G401.6 (cell line): Measurements from ENCODE around the gene CEP20.

Experiments
- FAIRE-seq: peaks from 2 replicates; lab custom pipeline; 2012; peaks lifted over from hg19 to GRCh38; lab: Jason Lieb, UNC

The CEP20 gene

GRCh38 chr16:15897834-15898254 is 9.4 kb upstream of the CEP20 start:
- no peak for FAIRE-seq

GRCh38 chr16:15897121-15897780 is 8.8 kb upstream of the CEP20 start:
- FAIRE-seq = no peak

GRCh38 chr16:15894571-15895374 is 6.4 kb upstream of the CEP20 start:
- no peak for FAIRE-seq

GRCh38 chr16:15891508-15891907 is 3.1 kb upstream of the CEP20 start:
- no peak for FAIRE-seq

GRCh38 chr16:15887283-15887682 is 1.1 kb downstream of the CEP20 start:
- no peak for FAIRE-seq

- no peak for FAIRE-seq
Observed at GRCh38 chr16:15886078-15886477, 2.3 kb downstream of the CEP20 start.

- FAIRE-seq = no peak
Observed at GRCh38 chr16:15885560-15886001, 2.8 kb downstream of the CEP20 start.

DNA sequence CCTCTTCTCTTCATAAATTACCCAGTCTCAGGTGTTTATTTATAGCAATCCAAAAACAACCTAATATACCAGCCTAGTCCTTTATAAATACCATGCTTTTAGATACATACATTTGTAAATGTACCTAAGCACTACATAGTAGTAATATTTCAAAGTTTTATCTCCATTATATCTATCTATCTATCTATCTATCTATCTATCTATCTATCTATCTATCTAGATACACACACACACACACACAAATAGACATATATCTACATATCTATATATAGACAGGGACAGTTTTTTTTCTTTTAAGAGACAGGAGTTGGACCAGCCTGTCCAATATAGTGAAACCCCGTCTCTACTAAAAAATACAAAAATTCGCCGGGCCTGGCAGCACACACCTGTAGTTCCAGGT is 5.8 kb downstream of the CEP20 start:
- no peak for FAIRE-seq

DNA sequence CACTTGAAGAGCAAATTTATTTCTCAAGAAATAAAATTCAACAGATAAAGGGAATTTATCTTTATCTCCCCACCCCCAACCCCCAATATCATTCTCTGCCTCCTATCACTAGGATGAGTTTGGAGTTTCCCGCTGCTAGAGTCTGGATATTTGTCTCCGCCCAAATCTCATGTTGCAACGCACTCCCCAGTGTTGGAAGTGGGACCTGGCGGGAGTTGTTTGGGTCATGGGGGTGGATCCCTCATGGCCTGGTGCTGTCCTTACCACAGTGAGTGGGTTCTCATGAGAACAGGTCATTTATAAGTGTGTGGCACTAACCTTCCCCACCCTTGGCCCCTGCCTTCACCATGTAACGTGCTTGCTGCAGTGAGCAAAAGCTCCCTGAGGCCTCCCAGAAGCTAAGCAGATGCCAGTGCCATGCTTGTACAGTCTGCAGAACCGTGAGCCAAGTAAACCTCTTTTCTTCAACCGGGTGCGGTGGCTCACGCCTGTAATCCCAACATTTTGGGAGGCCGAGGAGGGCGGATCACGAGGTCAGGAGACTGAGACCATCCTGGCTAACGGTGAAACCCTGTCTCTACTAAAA is 6.5 kb downstream of the CEP20 start:
- no peak for FAIRE-seq

DNA sequence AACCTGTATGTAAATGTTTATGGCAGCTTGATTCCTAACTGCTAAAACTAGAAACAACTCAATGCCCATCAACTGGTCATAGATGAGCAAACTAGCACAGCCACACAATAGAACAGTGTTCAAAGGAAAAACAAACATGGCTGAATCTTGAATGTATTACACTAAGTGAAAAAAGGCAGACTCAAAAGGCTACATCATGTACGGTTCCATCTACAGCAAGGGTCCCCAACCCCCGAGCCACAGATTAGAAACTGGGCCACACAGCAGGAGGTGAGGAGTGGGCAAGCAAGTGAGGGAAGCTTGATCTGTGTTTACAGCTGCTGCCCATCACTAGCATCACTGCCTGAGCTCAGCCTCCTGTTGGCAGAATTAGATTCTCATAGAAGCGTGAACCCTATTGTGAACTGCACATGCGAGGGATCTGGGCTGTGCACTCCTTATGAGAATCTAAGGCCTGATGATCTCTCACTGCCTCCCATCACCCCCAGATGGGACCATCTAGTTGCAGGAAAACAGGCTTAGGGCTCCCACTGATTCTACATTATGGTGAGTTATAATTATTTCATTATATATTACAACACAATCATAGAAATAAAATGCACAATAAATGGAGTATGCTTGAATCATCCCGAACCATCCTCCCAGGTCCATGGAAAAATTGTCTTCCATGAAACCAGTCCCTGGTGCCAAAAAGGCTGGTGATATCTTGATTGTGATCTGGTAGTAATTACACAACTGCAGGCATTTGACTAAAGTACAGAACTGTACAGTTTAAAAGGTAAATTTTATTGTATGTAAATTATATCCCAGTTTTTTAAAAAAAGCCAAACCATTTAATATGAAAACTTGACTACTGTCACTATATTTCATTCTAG is 7.7 kb downstream of the CEP20 start:
- no peak for FAIRE-seq

- FAIRE-seq = no peak
Observed at GRCh38 chr16:15879255-15879811, 9.1 kb downstream of the CEP20 start.

GRCh38 chr16:15876503-15876902 is 11.9 kb downstream of the CEP20 start:
- FAIRE-seq = no peak

GRCh38 chr16:15874745-15875314 is 13.6 kb downstream of the CEP20 start:
- FAIRE-seq = peak; percentile 90

GRCh38 chr16:15873737-15874136 is 14.7 kb downstream of the CEP20 start:
- FAIRE-seq = no peak

DNA sequence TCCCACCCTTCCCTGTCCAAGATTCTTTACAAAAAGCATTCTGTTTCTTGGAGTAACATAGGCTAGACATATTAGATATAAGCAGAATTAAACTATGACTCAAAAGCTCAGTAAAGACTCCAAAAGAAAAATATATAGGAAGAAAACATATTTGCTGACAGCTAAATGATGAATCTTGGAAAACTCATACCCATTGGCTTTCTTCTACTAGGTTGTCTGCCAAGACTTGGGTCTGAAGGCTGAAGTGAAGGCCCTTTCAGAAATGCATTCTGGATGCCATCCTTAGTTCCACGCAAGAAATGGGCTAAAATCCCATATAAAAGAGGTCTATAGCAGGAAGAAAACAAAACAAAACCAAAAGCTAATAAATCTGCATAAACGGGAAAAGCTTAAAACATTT is 15.1 kb downstream of the CEP20 start:
- no peak for FAIRE-seq

DNA sequence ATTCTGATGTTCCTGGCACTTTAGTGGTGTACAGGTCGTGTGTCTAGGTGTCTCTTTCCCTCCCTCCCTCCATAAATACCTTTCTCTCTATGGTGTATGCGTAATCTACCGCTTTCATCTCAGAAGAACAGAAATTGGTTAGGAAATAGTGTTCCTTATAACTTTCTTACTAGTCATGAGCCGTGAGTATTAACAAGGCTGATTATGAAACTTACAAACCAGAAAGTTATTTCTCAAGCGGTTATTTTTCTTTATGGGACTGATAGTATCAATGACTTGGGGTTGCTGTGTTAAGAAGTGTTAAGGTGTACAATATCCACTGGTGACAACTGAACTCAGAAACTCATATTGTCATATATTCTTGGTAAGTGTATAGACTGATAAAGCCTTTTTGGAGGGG is 18.4 kb downstream of the CEP20 start:
- no peak for FAIRE-seq

GRCh38 chr16:15866451-15866850 is 22.0 kb downstream of the CEP20 start:
- FAIRE-seq = no peak

- no peak for FAIRE-seq
Observed at GRCh38 chr16:15865742-15866141, 22.7 kb downstream of the CEP20 start.

GRCh38 chr16:15864939-15865338 is 23.5 kb downstream of the CEP20 start:
- FAIRE-seq = no peak

DNA sequence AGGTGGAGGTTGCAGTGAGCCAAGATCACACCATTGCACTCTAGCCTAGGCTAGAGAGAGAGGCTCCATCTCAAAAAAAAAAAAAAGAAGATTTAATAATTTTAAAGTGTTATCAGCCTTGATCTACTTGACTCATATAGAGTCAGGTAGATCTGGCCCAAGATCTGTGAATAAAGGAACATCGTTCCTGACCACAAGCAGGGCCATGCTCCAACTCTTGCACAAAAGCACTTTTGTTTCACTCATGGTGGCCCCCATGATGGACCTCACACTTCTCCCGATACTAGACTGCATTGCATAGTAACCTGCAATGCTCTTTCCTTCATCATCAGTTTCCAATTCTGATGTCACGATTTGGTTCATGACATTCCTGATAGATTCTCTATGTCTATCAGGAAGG is 26.4 kb downstream of the CEP20 start:
- FAIRE-seq = no peak

DNA sequence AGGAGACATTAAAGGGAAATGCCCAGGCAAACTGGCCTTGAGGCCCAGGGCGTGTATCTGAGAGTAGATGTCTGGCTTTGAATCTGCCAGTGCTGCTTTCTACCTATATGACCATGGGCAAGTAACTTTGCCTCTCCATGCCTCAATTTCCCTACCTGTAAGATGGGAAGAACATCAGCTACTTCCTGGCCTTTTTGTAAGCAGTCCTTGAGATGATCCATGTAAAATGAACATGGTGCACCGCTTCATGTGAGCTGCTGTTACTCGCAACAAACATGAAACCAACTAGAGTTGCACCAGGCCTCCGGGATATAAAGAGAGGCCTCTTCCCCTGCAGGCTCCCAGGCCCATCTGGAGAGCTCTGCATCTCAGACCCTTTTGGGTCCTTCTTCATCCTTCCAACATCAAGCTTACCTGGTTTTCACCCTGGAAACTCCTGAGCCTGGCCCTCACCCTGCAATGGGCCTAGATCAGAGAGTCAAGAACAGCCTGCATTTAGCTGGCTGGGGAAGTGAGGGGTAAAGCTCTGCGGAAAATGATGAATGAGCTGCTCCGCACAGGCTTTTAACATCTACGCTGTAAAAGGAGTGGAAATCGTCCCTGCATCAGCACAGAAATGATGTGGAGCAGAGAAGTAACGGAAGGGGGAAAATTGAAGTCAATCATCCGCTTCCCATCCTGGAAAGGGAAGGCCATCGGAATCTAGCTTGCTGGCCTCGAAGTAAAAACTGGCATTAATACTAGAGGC is 29.3 kb downstream of the CEP20 start:
- FAIRE-seq = no peak
